ENCODE results near the gene HSPA9. TPM values are rescaled to one million over a fixed set of nuclear protein-coding genes. Genes with fewer than 3 reads are reported as not detected.
"Not testable (repeated sequence)": the region's sequence is repeated elsewhere in the genome, so short reads cannot be mapped to it uniquely, and the experiment has no call there.

The HSPA9 gene
- polyA plus RNA-seq, 3 donors from 2014 or later, result 92.8 to 153 (median 145) TPM

DNA sequence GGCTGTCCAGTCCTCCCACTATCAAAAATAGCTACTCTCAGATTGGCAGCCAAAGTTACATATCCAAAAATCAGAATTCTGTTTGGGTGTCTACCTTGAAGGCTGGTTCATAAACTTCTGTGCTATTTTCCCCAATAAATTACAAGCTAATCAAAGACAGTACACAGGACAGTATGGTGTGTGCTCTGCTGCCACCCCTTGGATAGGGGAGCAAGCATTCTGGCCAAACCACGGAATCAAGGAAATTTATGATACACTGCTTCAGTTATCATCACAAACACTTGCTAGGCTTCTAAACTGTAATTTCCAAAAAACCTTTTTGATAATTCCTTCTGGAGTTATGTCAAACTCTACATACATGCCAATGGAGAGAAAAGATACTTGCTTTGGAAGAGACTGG, 48.0 kb downstream of the HSPA9 start:
- H3K4me1 Mint-ChIP-seq, result peaks cover 40 to 59% of the 10 kb centered on the region in 2 donors
- peaks cover 0 to 2% (median 0%) of the 10 kb centered on the region in 3 donors for H3K27me3 Mint-ChIP-seq (ENCODE audit: low read depth in 3 of 3)
- no peaks in the 10 kb centered on the region for H3K9me3 Mint-ChIP-seq
- H3K4me3 Mint-ChIP-seq, result no peak overlapping the region
- peak overlapping the region in 1 of 6 donors; percentile 53 for H3K27ac Mint-ChIP-seq
- H3K36me3 Mint-ChIP-seq, result peaks cover 0 to 4% (median 0%) of the 10 kb centered on the region in 3 donors
- no peak for DNase-seq

DNA sequence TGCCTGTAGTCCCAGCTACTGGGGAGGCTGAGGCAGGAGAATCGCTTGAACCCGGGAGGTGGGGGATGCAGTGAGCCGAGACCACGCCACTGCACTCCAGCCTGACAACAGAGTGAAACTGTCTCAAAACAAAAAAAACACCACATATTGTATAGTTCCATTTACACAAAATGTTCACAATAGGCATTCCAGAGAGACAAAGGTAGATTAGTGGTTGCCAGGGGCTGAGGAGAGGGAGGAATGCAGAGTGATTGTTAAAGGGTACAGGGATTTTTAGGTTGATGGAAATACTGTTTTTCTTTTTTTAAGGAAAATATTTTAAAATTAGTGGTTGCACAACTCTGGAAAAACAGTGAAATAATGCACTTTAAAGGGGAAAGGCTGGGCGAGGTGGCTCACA, 51.8 kb downstream of the HSPA9 start:
- H3K9me3 Mint-ChIP-seq, result no peaks in the 10 kb centered on the region
- DNase-seq, result no peak
- peaks cover 30 to 47% of the 10 kb centered on the region in 2 donors for H3K4me1 Mint-ChIP-seq
- no peak overlapping the region for H3K27ac Mint-ChIP-seq
- no peaks in the 10 kb centered on the region for H3K27me3 Mint-ChIP-seq (ENCODE audit: low read depth in 3 of 3)
- no peak overlapping the region for H3K4me3 Mint-ChIP-seq
- no peaks in the 10 kb centered on the region for H3K36me3 Mint-ChIP-seq

DNA sequence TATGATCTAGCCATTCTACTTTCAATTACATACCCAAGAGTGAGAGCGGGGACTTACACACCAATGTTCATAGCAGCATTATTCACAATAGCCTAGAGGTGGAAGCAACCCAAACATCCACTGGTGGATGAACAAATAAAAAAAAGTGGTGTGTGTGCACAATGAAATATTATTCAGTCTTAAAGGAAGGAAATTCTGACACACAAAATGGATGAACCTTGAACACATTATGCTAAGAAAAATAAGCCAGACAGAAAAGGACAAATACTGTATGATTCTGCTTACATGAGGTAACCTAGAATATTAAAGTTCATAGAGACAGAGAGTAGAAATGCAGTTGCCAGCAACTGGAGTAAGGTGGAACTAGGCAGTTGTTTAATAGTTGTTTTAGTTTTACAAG, 54.2 kb downstream of the HSPA9 start:
- no peak for DNase-seq
- Mint-ChIP-seq H3K27ac (peak overlapping the region in 2 of 6 donors; percentile 0 to 3), H3K9me3 (no peaks in the 10 kb centered on the region), H3K36me3 (peaks cover 0 to 9% (median 7%) of the 10 kb centered on the region in 3 donors), H3K4me1 (peaks cover 21 to 29% of the 10 kb centered on the region in 2 donors), H3K4me3 (no peak overlapping the region), H3K27me3 (ENCODE audit: low read depth in 3 of 3) (no peaks in the 10 kb centered on the region)

DNA sequence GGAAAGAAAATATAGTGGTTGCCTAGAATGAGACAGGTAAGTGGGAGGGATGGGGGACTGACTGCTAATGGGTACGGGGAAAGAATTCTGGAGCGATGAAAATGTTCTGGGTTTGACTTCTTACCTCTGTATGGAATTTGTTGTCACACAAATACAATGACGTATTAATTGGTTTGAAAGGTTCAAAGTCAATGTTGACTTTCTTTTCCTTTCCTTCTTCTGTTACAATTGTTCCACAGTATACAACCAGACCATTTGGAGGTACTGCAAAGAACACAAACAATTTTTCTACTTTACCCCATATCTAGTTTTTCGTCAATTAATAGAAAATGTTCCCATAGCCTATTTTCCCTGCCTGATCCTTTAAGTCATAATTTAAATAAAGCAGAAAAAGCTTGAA, 57.8 kb downstream of the HSPA9 start:
- Mint-ChIP-seq H3K4me3 (no peak overlapping the region), H3K9me3 (no peaks in the 10 kb centered on the region), H3K27me3 (ENCODE audit: low read depth in 3 of 3) (no peaks in the 10 kb centered on the region), H3K4me1 (peaks cover 10 to 21% of the 10 kb centered on the region in 2 donors), H3K27ac (peak overlapping the region in 1 of 6 donors; percentile 45), H3K36me3 (peaks cover 0 to 35% (median 12%) of the 10 kb centered on the region in 3 donors)
- no peak for DNase-seq

DNA sequence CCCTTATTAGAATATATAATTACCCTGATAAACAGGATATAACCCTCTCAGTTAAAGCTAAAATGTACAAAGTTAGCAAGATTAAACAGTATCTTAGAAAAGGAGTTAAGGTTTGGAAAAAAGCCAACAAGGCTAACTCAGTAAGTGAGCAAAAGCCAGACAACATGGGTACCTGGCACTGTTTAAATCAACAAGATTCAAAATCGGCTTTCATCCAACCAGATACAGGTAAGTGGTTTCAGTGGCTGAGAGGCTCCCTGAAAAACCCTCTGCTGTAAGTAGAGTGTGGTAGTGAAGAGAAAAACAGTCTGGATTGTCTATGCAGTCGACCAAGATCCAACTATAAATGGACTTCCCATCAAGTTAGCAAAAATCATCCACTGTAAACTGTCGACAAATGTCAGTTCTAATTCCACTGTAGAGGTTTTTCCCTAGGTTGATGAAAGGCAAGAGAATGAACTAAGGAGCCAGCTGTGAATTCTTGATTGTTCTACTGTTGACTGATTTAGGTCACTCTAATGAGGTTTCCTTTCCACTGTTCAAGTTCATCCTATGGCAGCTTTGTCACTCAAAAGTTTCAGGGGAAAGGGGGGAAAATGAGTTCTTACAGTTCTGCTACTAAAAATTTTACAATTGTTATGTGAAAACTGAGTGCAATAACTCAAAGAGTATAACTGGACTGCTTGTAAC, 59.5 kb downstream of the HSPA9 start:
- H3K4me3 Mint-ChIP-seq, result no peak overlapping the region
- DNase-seq, result no peak
- H3K9me3 Mint-ChIP-seq, result no peaks in the 10 kb centered on the region
- peaks cover 7 to 16% of the 10 kb centered on the region in 2 donors for H3K4me1 Mint-ChIP-seq
- peak overlapping the region in 1 of 6 donors; percentile 34 for H3K27ac Mint-ChIP-seq
- peaks cover 8 to 45% (median 12%) of the 10 kb centered on the region in 3 donors for H3K36me3 Mint-ChIP-seq
- H3K27me3 Mint-ChIP-seq (ENCODE audit: low read depth in 3 of 3), result peaks cover 0 to 3% (median 0%) of the 10 kb centered on the region in 3 donors

DNA sequence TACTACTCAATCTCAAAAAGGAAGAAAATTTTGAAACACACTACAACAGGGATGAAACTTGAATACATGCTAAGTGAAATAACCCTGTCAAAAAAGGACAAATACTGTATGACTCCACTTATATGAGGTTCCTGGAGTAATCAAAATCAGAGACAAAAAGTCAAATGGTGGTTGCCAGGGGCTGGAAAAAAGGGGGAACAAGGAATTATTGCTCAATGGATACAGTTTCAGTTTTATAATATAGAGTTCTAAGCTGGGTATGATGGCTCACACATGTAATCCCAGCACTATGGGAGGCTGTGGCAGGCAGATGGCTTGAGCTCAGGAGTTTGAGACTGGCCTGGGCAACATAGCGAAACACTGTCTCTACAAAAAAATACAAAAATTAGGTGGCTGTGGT, 61.2 kb downstream of the HSPA9 start:
- peaks cover 0 to 8% (median 3%) of the 10 kb centered on the region in 3 donors for H3K27me3 Mint-ChIP-seq (ENCODE audit: low read depth in 3 of 3)
- no peak for DNase-seq
- H3K4me1 Mint-ChIP-seq, result peaks cover 4 to 7% of the 10 kb centered on the region in 2 donors
- H3K36me3 Mint-ChIP-seq, result peaks cover 17 to 55% (median 20%) of the 10 kb centered on the region in 3 donors
- peak overlapping the region in 2 of 6 donors; percentile 57 to 74 for H3K27ac Mint-ChIP-seq
- H3K9me3 Mint-ChIP-seq, result no peaks in the 10 kb centered on the region
- H3K4me3 Mint-ChIP-seq, result no peak overlapping the region

DNA sequence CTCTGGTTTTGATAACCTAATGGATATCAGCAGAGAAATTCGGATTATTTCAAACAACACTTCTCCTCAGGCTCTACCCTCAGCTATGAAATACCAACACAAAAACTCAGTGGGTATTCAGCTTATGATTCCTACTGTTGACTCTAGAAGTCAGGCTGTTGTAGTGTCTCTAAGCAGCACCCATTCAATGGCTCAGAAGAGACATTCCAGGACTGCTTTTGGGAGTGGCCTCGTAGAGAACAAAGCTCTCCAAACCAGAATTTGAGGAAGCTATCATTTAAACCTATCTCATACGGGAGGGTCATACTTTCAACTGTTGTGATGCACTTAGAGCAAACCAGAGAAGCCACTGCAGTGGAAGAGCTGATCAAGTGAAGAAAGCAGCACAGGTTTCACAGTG, 66.2 kb downstream of the HSPA9 start:
- Mint-ChIP-seq H3K4me1 (no peaks in the 10 kb centered on the region), H3K36me3 (peaks cover 17 to 49% (median 20%) of the 10 kb centered on the region in 3 donors), H3K9me3 (no peaks in the 10 kb centered on the region), H3K27ac (peak overlapping the region in 2 of 6 donors; percentile 48 to 73), H3K4me3 (no peak overlapping the region), H3K27me3 (ENCODE audit: low read depth in 3 of 3) (peaks cover 3 to 8% (median 3%) of the 10 kb centered on the region in 3 donors)
- no peak for DNase-seq

DNA sequence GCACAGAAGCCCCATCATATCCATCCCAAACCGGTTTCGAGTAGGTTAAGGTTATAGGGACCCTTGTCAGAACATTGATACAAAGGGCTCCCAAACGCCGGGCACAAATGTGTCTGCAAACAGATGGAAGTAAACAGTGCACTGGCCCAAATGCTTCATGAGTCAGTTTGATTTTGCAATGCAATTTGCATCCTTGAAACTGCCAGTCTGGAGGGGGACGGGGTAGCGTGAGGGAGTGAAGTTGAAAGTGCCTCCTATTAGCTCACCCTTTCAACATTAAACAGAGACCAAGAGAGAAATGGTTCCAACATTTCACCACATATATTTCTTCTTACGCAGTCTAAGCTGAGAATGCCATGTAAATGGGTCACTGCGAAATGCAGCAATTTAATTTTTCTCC, 67.7 kb downstream of the HSPA9 start:
- not testable (repeated sequence) for H3K4me1 Mint-ChIP-seq, H3K9me3 Mint-ChIP-seq, H3K4me3 Mint-ChIP-seq, DNase-seq
- Mint-ChIP-seq H3K27me3 (ENCODE audit: low read depth in 3 of 3) (peaks cover 3 to 10% (median 3%) of the 10 kb centered on the region in 3 donors), H3K36me3 (peaks cover 14 to 37% (median 20%) of the 10 kb centered on the region in 3 donors), H3K27ac (peak overlapping the region in 1 of 6 donors; percentile 35)

DNA sequence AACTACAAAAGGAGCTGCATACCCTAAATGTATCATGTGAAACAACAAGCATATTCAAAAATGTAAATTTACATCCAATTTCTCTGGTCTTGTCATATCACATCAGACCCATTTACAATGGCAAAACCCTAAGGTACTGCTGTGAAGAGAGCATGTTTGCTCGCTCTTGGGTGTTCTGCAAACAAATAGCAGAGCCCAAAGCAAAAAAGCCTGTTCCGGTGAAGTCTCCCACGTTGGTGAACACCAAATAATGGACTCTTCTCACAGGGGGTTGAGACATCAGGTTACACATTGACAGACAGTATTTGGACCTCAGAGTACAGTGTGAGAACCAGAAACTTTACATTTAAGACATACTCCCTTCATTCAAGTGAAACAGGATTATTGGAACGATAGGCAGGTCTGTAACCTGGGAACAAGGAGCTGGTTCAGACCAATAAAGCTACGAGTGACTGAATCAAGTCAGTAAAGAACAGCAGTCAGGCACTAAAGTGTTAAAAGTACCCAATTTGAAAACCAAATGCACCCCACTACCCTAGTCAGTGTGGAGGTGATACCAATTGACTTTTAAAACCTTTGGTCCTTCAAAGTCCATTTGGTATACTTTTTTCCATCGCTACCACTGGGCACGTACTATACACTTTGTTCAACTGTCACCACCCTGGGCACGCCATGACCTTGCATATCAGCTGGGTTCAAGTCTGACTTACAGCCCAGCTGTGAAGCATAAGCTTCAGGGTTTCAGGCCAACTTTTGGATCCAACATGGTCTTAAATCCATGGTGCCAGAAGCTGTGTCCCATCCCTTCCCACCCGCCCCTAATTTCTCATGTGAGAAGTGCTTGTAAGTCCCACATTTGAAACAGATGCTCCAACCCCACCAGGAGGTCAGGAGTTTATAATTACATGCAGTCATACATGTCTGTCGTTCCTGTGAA, 68.6 kb downstream of the HSPA9 start:
- Mint-ChIP-seq H3K4me1 (peaks cover 0 to 3% of the 10 kb centered on the region in 2 donors), H3K27me3 (ENCODE audit: low read depth in 3 of 3) (peaks cover 3 to 9% (median 5%) of the 10 kb centered on the region in 3 donors), H3K36me3 (peaks cover 14 to 32% (median 20%) of the 10 kb centered on the region in 3 donors), H3K4me3 (no peak overlapping the region), H3K9me3 (no peaks in the 10 kb centered on the region), H3K27ac (no peak overlapping the region)
- DNase-seq, result no peak

DNA sequence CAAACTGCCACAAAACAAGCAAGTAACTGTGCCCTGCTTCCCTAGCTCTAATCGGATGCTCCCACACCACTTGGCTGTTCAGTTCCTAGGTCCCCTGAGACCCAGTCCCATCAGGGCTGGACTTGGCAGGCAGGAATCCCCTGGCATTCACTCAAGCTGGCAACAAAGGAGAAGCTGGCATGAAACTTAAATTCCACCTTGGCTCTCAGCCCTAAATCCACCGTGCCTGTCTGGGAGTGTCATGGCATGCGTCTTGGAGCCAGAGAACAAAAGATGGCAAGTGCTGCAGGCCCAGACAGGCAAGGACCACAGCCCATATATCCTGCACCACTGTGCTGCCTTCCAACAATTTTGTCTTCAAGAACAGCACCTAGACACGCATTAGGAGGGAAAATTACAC, 70.4 kb downstream of the HSPA9 start:
- peak overlapping the region in 4 of 6 donors; percentile 14 to 61 (median 38) for H3K27ac Mint-ChIP-seq
- peaks cover 2 to 5% (median 3%) of the 10 kb centered on the region in 3 donors for H3K27me3 Mint-ChIP-seq (ENCODE audit: low read depth in 3 of 3)
- H3K36me3 Mint-ChIP-seq, result peaks cover 7 to 20% (median 9%) of the 10 kb centered on the region in 3 donors
- H3K9me3 Mint-ChIP-seq, result no peaks in the 10 kb centered on the region
- peaks cover 0 to 3% of the 10 kb centered on the region in 2 donors for H3K4me1 Mint-ChIP-seq
- DNase-seq, result no peak
- H3K4me3 Mint-ChIP-seq, result no peak overlapping the region

Other genes starting within 250 kb of the HSPA9 start
- gene CDC25C, start 243.6 kb downstream of the HSPA9 start, polyA plus RNA-seq, result 1 to 10 TPM in 1 of 3 donors, under 1 TPM in 2; 0.19 to 2.3 (median 0.57) TPM
- 10 to 100 TPM; 16.2 to 32.1 (median 25.2) TPM for gene FAM53C, start 237.1 kb downstream of the HSPA9 start, polyA plus RNA-seq
- 10 to 100 TPM in 1 of 3 donors, 1 to 10 TPM in 2; 4.0 to 14.5 (median 7.2) TPM for gene KDM3B, start 222.7 kb downstream of the HSPA9 start, polyA plus RNA-seq
- under 1 TPM in 2 of 3 donors, not detected in 1; 0.11 to 0.48 TPM for gene REEP2, start 136.3 kb downstream of the HSPA9 start, polyA plus RNA-seq
- gene EGR1, start 109.9 kb downstream of the HSPA9 start, polyA plus RNA-seq, result under 1 TPM in 2 of 3 donors, not detected in 1; 0.52 to 0.99 TPM
- gene ETF1, start 32.2 kb downstream of the HSPA9 start, polyA plus RNA-seq, result 10 to 100 TPM; 30.0 to 38.2 (median 33.5) TPM
- gene CTNNA1, start 178.0 kb upstream of the HSPA9 start, polyA plus RNA-seq, result 10 to 100 TPM in 2 of 3 donors, 1 to 10 TPM in 1; 9.8 to 15.3 (median 10.1) TPM